ENCODE results near the gene STX4.

The STX4 gene

DNA sequence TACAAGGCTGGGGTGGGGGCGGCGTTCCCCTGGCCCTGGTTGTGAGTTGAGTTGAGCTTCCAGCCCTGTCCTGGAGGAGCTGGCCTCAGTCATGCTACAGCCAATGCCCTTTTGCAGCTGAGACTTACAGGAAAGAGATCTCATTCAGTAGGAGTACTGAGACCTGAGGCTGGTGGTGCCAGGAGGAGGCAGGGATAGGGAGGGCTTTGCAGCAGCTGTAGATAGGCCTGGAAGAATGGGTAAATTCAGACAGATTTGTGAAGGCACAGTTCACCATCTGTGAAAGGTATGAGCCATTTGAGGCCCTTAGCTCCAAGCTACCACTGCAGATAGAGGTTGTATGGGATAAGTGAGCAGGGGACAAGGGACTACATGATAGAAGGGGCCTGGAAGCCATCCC lies 5.6 kb downstream of the STX4 start:
- no peaks in the 10 kb centered on the region for H3F3A ChIP-seq (ENCODE audit: insufficient read depth)
- no peak overlapping the region for H2AFZ ChIP-seq (ENCODE audit: low read depth, low read length, severe bottlenecking)
- H3K27ac ChIP-seq (ENCODE audit: low read depth, low read length): no peak overlapping the region
- no peaks in the 10 kb centered on the region for H4K20me1 ChIP-seq (ENCODE audit: low read depth, low read length)
- H3K9me3 ChIP-seq (ENCODE audit: insufficient read depth, low read length): no peaks in the 10 kb centered on the region
- no peaks in the 10 kb centered on the region for H3K9me2 ChIP-seq (replicated peaks; ENCODE audit: insufficient read depth, low read length)
- H3K4me2 ChIP-seq (ENCODE audit: low read depth, low read length, poor library complexity, severe bottlenecking): no peak overlapping the region
- no peaks in the 10 kb centered on the region for H3K36me3 ChIP-seq (ENCODE audit: low read length)
- no peaks in the 10 kb centered on the region for H3K79me2 ChIP-seq (ENCODE audit: insufficient read depth, low read length)
- no peak overlapping the region for H3K9ac ChIP-seq (ENCODE audit: low read length)
- no peak overlapping the region for H3K4me3 ChIP-seq (ENCODE audit: insufficient read depth, low read length, poor library complexity, severe bottlenecking)
- no peaks in the 10 kb centered on the region for H3K27me3 ChIP-seq (ENCODE audit: low read length)
- no peak for TF ChIP-seq EZH2phosphoT487 (conservative IDR thresholded peaks at IDR 0.05; ENCODE audit: low read length)
- TF ChIP-seq, protein P1, sequence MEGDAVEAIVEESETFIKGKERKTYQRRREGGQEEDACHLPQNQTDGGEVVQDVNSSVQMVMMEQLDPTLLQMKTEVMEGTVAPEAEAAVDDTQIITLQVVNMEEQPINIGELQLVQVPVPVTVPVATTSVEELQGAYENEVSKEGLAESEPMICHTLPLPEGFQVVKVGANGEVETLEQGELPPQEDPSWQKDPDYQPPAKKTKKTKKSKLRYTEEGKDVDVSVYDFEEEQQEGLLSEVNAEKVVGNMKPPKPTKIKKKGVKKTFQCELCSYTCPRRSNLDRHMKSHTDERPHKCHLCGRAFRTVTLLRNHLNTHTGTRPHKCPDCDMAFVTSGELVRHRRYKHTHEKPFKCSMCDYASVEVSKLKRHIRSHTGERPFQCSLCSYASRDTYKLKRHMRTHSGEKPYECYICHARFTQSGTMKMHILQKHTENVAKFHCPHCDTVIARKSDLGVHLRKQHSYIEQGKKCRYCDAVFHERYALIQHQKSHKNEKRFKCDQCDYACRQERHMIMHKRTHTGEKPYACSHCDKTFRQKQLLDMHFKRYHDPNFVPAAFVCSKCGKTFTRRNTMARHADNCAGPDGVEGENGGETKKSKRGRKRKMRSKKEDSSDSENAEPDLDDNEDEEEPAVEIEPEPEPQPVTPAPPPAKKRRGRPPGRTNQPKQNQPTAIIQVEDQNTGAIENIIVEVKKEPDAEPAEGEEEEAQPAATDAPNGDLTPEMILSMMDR (IDR thresholded peaks at IDR 0.05; ENCODE audit: insufficient read depth, low read length, poor library complexity, severe bottlenecking): no peak

DNA sequence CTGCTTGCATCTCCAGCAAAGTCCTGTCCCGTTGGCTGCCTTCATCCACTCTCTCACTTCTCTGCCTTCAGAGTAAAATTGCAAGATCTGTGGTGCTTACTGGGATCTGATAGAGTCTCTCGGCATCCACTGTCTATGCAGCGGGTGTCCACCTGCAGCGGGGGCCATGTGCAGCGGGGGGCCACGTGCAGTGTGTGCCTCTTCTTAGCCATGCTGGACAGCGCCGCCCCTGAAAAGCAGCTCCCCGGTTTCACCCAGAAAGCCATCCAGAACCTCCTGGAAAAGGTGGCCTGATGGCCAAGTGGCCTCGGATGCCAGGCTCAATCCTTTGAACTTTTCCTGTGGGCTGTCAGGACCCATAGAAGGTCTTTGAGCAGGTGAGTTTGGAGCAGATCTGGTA lies 9.5 kb downstream of the STX4 start:
- Histone ChIP-seq H3K9me2 (replicated peaks; ENCODE audit: insufficient read depth, low read length) (no peaks in the 10 kb centered on the region), H3K4me2 (ENCODE audit: low read depth, low read length, poor library complexity, severe bottlenecking) (no peak overlapping the region), H3K36me3 (ENCODE audit: low read length) (no peaks in the 10 kb centered on the region), H3K4me3 (ENCODE audit: insufficient read depth, low read length, poor library complexity, severe bottlenecking) (no peak overlapping the region), H3K79me2 (ENCODE audit: insufficient read depth, low read length) (no peaks in the 10 kb centered on the region), H3F3A (ENCODE audit: insufficient read depth) (no peaks in the 10 kb centered on the region), H3K27ac (ENCODE audit: low read depth, low read length) (no peak overlapping the region), H3K9me3 (ENCODE audit: insufficient read depth, low read length) (no peaks in the 10 kb centered on the region), H3K9ac (ENCODE audit: low read length) (no peak overlapping the region), H2AFZ (ENCODE audit: low read depth, low read length, severe bottlenecking) (no peak overlapping the region), H4K20me1 (ENCODE audit: low read depth, low read length) (no peaks in the 10 kb centered on the region), H3K27me3 (ENCODE audit: low read length) (no peaks in the 10 kb centered on the region)
- TF ChIP-seq EZH2phosphoT487 (conservative IDR thresholded peaks at IDR 0.05; ENCODE audit: low read length): no peak

DNA sequence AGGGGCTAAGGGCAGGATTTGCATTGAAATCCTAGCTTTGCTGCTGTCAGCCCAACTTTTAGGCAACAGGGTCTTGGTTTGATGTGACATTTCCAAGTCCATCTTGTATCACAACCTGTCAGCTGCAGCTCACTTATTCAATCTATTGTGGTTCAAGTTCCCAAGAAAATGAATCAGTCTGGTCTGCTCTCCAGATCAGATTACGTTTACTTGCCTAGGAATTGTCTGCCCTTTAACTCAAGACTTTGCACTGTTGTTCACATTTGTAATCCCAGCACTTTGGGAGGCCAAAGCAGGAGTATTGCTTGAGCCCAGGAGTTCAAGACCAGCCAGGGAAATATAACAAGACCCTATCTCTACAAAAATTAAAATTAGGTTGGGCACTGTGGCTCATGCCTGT lies 10.0 kb downstream of the STX4 start:
- Histone ChIP-seq H3K27ac (ENCODE audit: low read depth, low read length) (no peak overlapping the region), H3K9me3 (ENCODE audit: insufficient read depth, low read length) (no peaks in the 10 kb centered on the region), H3K27me3 (ENCODE audit: low read length) (no peaks in the 10 kb centered on the region), H3K79me2 (ENCODE audit: insufficient read depth, low read length) (no peaks in the 10 kb centered on the region), H2AFZ (ENCODE audit: low read depth, low read length, severe bottlenecking) (no peak overlapping the region), H3F3A (ENCODE audit: insufficient read depth) (no peaks in the 10 kb centered on the region), H3K9me2 (replicated peaks; ENCODE audit: insufficient read depth, low read length) (no peaks in the 10 kb centered on the region), H4K20me1 (ENCODE audit: low read depth, low read length) (no peaks in the 10 kb centered on the region), H3K36me3 (ENCODE audit: low read length) (no peaks in the 10 kb centered on the region), H3K9ac (ENCODE audit: low read length) (no peak overlapping the region), H3K4me3 (ENCODE audit: insufficient read depth, low read length, poor library complexity, severe bottlenecking) (no peak overlapping the region), H3K4me2 (ENCODE audit: low read depth, low read length, poor library complexity, severe bottlenecking) (no peak overlapping the region)
- TF ChIP-seq EZH2phosphoT487 (conservative IDR thresholded peaks at IDR 0.05; ENCODE audit: low read length): no peak
- TF ChIP-seq, protein P1 (IDR thresholded peaks at IDR 0.05; ENCODE audit: insufficient read depth, low read length, poor library complexity, severe bottlenecking): no peak

DNA sequence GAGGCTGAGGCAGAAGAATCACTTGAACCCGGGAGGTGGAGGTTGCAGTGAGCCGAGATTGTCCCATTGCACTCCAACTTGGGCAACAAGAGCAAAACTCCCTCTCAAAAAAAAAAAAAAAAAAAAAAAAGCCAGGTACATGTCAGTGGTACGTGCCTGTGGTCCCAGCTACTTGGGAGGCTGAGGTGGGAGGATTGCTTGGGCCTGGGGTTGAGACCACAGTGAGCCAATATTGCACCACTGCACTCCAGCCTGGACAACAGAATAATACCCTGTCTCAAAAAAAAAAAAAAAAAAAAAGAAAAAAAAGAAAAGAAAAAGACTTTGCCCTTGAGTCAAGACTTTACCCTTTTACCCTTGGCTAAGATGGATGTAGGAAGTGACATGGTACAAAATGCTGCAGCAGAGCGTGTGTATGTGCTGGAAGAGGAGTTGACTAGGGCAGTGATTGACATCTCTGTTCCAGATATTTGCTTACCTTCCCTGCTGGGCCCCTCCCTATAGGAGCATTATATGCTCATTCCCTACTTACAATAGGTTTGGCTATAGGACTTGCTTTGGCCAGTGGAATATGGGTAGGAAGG lies 10.6 kb downstream of the STX4 start:
- H3K9me2 ChIP-seq (replicated peaks; ENCODE audit: insufficient read depth, low read length): no peaks in the 10 kb centered on the region
- no peaks in the 10 kb centered on the region for H3K79me2 ChIP-seq (ENCODE audit: insufficient read depth, low read length)
- no peaks in the 10 kb centered on the region for H3K36me3 ChIP-seq (ENCODE audit: low read length)
- no peaks in the 10 kb centered on the region for H3K27me3 ChIP-seq (ENCODE audit: low read length)
- no peak overlapping the region for H2AFZ ChIP-seq (ENCODE audit: low read depth, low read length, severe bottlenecking)
- no peaks in the 10 kb centered on the region for H4K20me1 ChIP-seq (ENCODE audit: low read depth, low read length)
- no peak overlapping the region for H3K4me3 ChIP-seq (ENCODE audit: insufficient read depth, low read length, poor library complexity, severe bottlenecking)
- no peak overlapping the region for H3K9ac ChIP-seq (ENCODE audit: low read length)
- TF ChIP-seq EZH2phosphoT487 (conservative IDR thresholded peaks at IDR 0.05; ENCODE audit: low read length): no peak
- TF ChIP-seq, protein P1 (IDR thresholded peaks at IDR 0.05; ENCODE audit: insufficient read depth, low read length, poor library complexity, severe bottlenecking): no peak
- H3K9me3 ChIP-seq (ENCODE audit: insufficient read depth, low read length): no peaks in the 10 kb centered on the region
- no peak overlapping the region for H3K27ac ChIP-seq (ENCODE audit: low read depth, low read length)
- H3K4me2 ChIP-seq (ENCODE audit: low read depth, low read length, poor library complexity, severe bottlenecking): no peak overlapping the region
- H3F3A ChIP-seq (ENCODE audit: insufficient read depth): no peaks in the 10 kb centered on the region

Measured in SU-DHL-6 (cell line).